Mucosa of gallbladder (tissue), 1 donor: ENCODE measurements around the gene GTF3C1. TPM values are rescaled to one million over a fixed set of nuclear protein-coding genes. Genes with fewer than 3 reads are reported as not detected.
"Not testable (repeated sequence)": the region's sequence is repeated elsewhere in the genome, so short reads cannot be mapped to it uniquely, and the experiment has no call there.

Source experiments
- DNase-seq: peaks from one replicate; pipeline ENCODE4 v3.0.0-alpha.2; 2020; ENCODE audit warnings: low spot score
- total RNA-seq: library from RNA; stranded (reverse); gene quantifications from one replicate; pipeline ENCODE4 v1.2.1, GENCODE V29; 2021
- donor health status: DM: no; HTN: no; CAD: no.

The GTF3C1 gene
- total RNA-seq, result 70.9 TPM

GRCh38 chr16:27549746-27550581, at the start of gene GTF3C1, which contains the start of gene KATNIP:
TSS of gene GTF3C1 (minus strand) at chr16:27549913. CDS start at chr16:27549890, 23 bp downstream.
TSS of gene KATNIP (plus strand) at chr16:27550144. CDS start at chr16:27550171, 27 bp downstream.
- peak; percentile 100 for DNase-seq

- DNase-seq, result no peak
Measured at GRCh38 chr16:27598931-27599565, 49.3 kb upstream of the GTF3C1 start.

GRCh38 chr16:27598220-27598619, 48.5 kb upstream of the GTF3C1 start:
- no peak for DNase-seq

GRCh38 chr16:27597361-27597760, 47.6 kb upstream of the GTF3C1 start:
- DNase-seq, result no peak

GRCh38 chr16:27596411-27596810, 46.7 kb upstream of the GTF3C1 start:
- DNase-seq, result no peak

GRCh38 chr16:27595993-27596392, 46.3 kb upstream of the GTF3C1 start:
- DNase-seq, result no peak

- DNase-seq, result no peak
Measured at GRCh38 chr16:27595475-27595874, 45.8 kb upstream of the GTF3C1 start.

GRCh38 chr16:27591837-27592236, 42.1 kb upstream of the GTF3C1 start:
- DNase-seq, result no peak

- no peak for DNase-seq
Measured at GRCh38 chr16:27588057-27588456, 38.3 kb upstream of the GTF3C1 start.

GRCh38 chr16:27586711-27587110, 37.0 kb upstream of the GTF3C1 start:
- no peak for DNase-seq

GRCh38 chr16:27585200-27585599, 35.5 kb upstream of the GTF3C1 start:
- DNase-seq, result no peak

- DNase-seq, result no peak
Measured at GRCh38 chr16:27583634-27584033, 33.9 kb upstream of the GTF3C1 start.

- no peak for DNase-seq
Measured at GRCh38 chr16:27582883-27583282, 33.2 kb upstream of the GTF3C1 start.

GRCh38 chr16:27579087-27579980, 29.6 kb upstream of the GTF3C1 start:
- DNase-seq, result no peak

- DNase-seq, result no peak
Measured at GRCh38 chr16:27576729-27577128, 27.0 kb upstream of the GTF3C1 start.

- DNase-seq, result no peak
Measured at GRCh38 chr16:27572711-27573110, 23.0 kb upstream of the GTF3C1 start.

- no peak for DNase-seq
Measured at GRCh38 chr16:27571433-27572326, 22.0 kb upstream of the GTF3C1 start.

- not testable (repeated sequence) for DNase-seq
Measured at GRCh38 chr16:27570986-27571385, 21.3 kb upstream of the GTF3C1 start.

- DNase-seq, result no peak
Measured at GRCh38 chr16:27568077-27568476, 18.4 kb upstream of the GTF3C1 start.

GRCh38 chr16:27566417-27566816, 16.7 kb upstream of the GTF3C1 start:
- DNase-seq, result peak; percentile 16

GRCh38 chr16:27564224-27564623, 14.5 kb upstream of the GTF3C1 start:
- DNase-seq, result no peak
